HepG2 (cell line): ENCODE measurements around the gene OPN1LW. TPM values are rescaled to one million over a fixed set of nuclear protein-coding genes. Genes with fewer than 3 reads are reported as not detected.

ENCODE experiments used
- ATF1 ChIP-seq: IDR thresholded peaks from 2 replicates; pipeline ENCODE4 v1.6.1; 2016; ENCODE audit warnings: mild to moderate bottlenecking, control low read depth
- CENPX ChIP-seq: sonication (generic); formaldehyde crosslinking; IDR thresholded peaks from 2 replicates; pipeline ENCODE4 v1.9.0; 2021; ENCODE audit warnings: mild to moderate bottlenecking, missing genetic modification reagents, moderate library complexity
- IRX3 ChIP-seq: sonication (generic); formaldehyde crosslinking; IDR thresholded peaks from 2 replicates; pipeline ENCODE4 v1.8.1; 2023; ENCODE audit warnings: mild to moderate bottlenecking, low read depth, missing genetic modification reagents, borderline replicate concordance
- SMAD9 ChIP-seq: sonication (generic); formaldehyde crosslinking; IDR thresholded peaks from 2 replicates; pipeline ENCODE4 v1.5.1; 2020; ENCODE audit warnings: mild to moderate bottlenecking, missing genetic modification reagents
- SOX5 ChIP-seq: IDR thresholded peaks from 2 replicates; pipeline ENCODE4 v1.6.1; 2016; ENCODE audit warnings: borderline replicate concordance
- THRA ChIP-seq: sonication (generic); formaldehyde crosslinking; IDR thresholded peaks from 2 replicates; pipeline ENCODE4 v1.4.0; 2020; ENCODE audit warnings: missing genetic modification reagents, borderline replicate concordance
- ZBTB37 ChIP-seq: sonication (generic); formaldehyde crosslinking; IDR thresholded peaks from 2 replicates; pipeline ENCODE4 v1.4.0; 2020; ENCODE audit warnings: mild to moderate bottlenecking, missing genetic modification reagents
- ZBTB40 ChIP-seq, 2 experiments: fragments of 450-650 bp in 1 of 2; sonication (generic) in 1 of 2; formaldehyde crosslinking in 1 of 2; IDR thresholded peaks; 2 replicates each; pipeline versions ENCODE4 v1.6.1 to v1.8.0; 2016 to 2022; ENCODE audit warnings: antibody characterized with exemption in 1 of 2, mild to moderate bottlenecking in 1 of 2, missing genetic modification reagents in 1 of 2
- ZNF687 ChIP-seq: sonication (generic); formaldehyde crosslinking; IDR thresholded peaks from 2 replicates; pipeline ENCODE4 v1.5.1; 2020; ENCODE audit warnings: mild to moderate bottlenecking, missing genetic modification reagents, moderate library complexity
- polyA plus RNA-seq, 8 experiments: library from polyadenylated mRNA; depleted of rRNA in 3 of 8; stranded (reverse) in 7 of 8; unstranded in 1 of 8; fragments of >200 nt; fragmentation: Illumina TruSeq in 4 of 8; extraction: Trizol in 4 of 8; gene quantifications; 2 replicates each; pipeline versions ENCODE4 v1.2.1 to v1.2.3, GENCODE V29; 2011 to 2016; ENCODE audit warnings: low read depth in 4 of 8, missing spikeins in 1 of 8, mixed read lengths in 1 of 8; ENCODE audit not compliant: insufficient read depth in 1 of 8
- total RNA-seq, 5 experiments: library from RNA; depleted of rRNA; stranded (reverse); fragments of >200 nt; fragmentation: Illumina TruSeq; extraction: Trizol; gene quantifications; 2 replicates each; pipeline ENCODE4 v1.2.3, GENCODE V29; 2016; ENCODE audit warnings: low read depth in 1 of 5
- TF ChIP-seq, protein P1 (sequence below): sonication (generic); formaldehyde crosslinking; IDR thresholded peaks from 2 replicates; pipeline ENCODE4 v1.8.0; 2022; ENCODE audit warnings: low read depth, missing genetic modification reagents

OPN1LW gene
- total and polyA plus RNA-seq, 2 of the 13 experiments (the other 11 are each of a cell fraction or from before 2014, with no cell fraction given), result not detected

DNA sequence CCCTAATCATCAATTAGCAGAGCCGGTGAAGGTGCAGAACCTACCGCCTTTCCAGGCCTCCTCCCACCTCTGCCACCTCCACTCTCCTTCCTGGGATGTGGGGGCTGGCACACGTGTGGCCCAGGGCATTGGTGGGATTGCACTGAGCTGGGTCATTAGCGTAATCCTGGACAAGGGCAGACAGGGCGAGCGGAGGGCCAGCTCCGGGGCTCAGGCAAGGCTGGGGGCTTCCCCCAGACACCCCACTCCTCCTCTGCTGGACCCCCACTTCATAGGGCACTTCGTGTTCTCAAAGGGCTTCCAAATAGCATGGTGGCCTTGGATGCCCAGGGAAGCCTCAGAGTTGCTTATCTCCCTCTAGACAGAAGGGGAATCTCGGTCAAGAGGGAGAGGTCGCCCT lies 3.3 kb upstream of the OPN1LW start (continued):
- TF ChIP-seq ZBTB40 (IDR thresholded peaks at IDR 0.05) (no peak), ZBTB40 (CRISPR knock-in tag; IDR thresholded peaks at IDR 0.05) (no peak), ZNF687 (no peak), SMAD9 (CRISPR knock-in tag) (no peak), IRX3 (no peak), SOX5 (CRISPR knock-in tag) (no peak), THRA (CRISPR knock-in tag) (no peak), ZBTB37 (CRISPR knock-in tag) (no peak), ATF1 (CRISPR knock-in tag) (no peak), CENPX (CRISPR knock-in tag) (no peak)
- TF ChIP-seq, protein P1, sequence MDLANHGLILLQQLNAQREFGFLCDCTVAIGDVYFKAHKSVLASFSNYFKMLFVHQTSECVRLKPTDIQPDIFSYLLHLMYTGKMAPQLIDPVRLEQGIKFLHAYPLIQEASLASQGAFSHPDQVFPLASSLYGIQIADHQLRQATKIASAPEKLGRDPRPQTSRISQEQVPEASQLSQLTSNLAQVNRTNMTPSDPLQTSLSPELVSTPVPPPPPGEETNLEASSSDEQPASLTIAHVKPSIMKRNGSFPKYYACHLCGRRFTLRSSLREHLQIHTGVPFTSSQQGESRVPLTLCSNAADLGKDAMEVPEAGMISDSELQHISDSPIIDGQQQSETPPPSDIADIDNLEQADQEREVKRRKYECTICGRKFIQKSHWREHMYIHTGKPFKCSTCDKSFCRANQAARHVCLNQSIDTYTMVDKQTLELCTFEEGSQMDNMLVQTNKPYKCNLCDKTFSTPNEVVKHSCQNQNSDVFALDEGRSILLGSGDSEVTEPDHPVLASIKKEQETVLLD (CRISPR knock-in tag), result no peak
